Activated effector memory CD4-positive, alpha-beta T cell treated with Interleukin-2 at 50 U/mL for 16 hours (primary cell): Measurements from ENCODE around the gene MAZ.
"Not testable (repeated sequence)": the region's sequence is repeated elsewhere in the genome, so short reads cannot be mapped to it uniquely, and the experiment has no call there.

Experiments
- DNase-seq: peaks from one replicate; pipeline ENCODE4 v3.0.0-alpha.2; 2020

The MAZ gene

DNA sequence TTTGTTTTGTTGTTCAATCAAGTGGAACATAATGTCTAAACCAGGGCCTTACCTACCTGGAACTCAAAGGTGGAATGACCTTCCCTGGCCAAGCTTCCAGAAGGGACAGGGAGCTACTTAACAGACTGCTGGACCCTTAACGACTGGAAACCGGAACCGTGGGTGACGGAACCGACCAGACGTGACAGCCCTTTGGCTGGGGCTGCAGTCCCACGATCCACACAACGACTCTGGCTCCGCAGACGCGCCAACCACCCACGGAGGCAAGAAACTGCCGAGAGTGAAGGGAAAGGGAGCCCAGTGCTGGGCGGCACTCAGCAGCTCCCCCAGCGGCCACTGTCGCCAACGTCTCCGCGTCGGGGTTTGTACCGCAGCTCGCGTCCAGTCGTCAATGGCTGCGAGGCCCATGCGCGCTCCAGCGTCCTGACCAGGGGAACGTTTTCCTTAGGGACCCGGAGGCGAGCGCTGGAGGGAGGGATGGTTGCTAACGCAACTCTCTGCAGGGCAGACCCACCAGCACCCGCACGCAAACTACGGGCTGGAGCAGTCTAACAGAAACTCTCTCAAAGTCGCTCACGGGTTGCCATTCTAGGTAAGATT, 21.3 kb upstream of the MAZ start:
- DNase-seq = peak; percentile 72

DNA sequence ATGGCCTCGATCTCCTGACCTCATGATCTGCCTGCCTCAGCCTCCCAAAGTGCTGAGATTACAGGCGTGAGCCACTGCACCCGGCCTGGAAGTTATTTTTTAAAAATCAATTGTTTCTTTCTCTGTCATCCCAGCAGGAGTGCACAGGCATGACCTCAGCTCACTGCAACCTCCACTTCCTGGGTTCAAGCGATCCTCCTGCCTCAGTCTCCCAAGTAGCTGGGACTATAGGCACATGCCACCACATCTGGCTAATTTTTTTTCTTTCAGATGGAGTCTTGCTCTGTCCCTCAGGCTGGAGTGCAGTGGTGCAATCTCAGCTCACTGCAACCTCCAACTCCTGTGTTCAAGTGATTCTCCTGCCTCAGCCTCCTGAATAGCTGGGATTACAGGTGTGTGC, 19.2 kb upstream of the MAZ start:
- DNase-seq = not testable (repeated sequence)

DNA sequence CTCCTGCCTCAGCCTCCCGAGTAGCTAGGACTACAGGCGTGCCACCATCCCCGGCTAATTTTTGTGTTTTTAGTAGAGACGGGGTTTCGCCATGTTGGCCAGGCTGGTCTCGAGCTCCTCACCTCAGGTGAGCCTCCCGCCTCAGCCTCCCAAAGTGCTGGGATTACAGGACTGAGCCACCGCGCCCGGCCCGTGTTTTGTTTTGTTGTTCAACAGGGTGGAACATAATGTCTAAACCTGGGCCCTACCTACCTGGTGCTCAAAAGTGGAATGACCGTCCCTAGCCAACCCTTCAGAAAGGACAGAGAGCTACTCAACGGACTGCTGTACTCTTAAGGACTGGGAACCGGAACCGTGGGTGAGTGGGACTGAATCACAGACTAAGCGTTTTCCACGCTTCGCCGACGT, 16.6 kb upstream of the MAZ start:
- no peak for DNase-seq

DNA sequence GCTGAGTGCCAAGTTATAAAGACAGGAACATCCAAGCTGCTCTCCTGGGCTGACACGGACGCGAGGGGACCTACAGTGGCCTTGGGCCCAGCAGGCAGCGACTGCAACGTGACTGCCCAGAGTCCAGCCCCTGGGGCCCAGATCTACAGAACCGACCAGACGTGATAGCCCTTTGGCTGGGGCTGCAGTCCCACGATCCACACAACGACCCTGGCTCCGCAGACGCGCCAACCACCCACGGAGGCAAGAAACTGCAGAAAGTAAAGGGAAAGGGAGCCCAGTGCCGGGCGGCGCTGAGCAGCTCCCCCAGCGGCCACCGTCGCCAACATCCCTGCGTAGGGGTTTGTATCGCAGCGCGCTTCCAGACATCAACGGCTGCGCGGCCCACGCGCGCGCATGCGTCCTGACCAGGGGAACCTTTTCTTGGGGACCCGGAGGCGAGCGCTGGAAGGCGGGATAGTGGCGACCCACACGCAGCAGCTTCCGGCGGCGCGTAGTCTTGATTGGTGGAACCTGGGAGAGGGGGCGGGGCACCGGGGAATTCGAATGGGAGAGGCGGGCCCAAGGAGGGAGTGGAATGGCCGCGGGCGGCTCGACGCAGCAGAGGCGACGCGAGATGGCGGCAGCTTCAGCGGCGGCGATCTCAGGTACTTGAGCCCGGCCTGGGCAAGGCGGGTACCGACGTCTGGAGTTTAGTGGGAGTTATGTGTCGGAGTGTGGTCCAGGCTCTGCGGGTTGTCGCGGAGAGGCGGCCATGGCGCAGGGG, 16.0 kb upstream of the MAZ start, which contains the start of gene KIF22:
KIF22 (plus strand) TSS at position 569 of the 766 bp plus-strand sequence; CDS start at position 578, 9 bp downstream.
- peak; percentile 99 for DNase-seq

DNA sequence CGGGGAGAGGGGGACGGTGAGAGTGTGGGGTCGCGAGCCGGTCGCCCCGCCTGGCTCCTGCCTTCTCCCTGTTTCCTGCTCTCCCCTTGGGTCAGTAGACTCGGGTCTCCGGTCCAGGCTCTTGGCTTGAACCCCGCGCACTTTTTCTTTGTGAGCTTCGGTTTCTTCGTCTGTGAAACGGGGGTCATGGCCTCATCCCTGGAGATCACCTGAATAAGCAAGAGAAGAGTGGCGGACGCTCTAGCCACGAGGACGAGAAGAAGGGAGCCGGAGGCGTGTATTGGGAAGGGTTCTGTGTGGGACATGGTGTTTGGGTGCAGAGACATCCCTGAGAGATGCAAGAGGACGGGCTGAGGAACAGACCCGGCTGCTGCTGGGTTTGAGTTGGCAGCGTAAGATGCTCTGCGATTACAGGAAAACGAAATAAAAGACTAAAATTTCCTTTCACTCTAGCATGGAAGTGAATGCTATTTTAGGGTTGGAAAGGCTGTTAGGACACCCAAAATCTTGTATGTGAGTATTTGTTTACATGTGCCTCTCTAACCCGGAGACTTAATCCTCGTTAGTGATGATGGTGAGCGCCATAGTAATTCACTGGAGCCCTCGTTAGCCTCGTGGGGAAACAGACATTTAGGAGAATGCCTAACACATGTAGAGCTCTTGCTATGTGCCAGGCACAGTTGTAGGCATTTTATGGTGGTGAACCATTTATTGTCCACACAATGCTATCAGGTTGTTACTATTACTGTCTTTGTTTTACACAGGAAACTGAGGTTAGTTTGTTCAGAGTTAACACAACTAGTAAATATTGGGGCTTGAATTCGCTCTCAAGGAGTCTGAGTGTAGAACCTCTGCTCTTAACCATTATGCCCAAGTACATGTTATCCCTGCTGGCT, 15.1 kb upstream of the MAZ start:
- DNase-seq = no peak

DNA sequence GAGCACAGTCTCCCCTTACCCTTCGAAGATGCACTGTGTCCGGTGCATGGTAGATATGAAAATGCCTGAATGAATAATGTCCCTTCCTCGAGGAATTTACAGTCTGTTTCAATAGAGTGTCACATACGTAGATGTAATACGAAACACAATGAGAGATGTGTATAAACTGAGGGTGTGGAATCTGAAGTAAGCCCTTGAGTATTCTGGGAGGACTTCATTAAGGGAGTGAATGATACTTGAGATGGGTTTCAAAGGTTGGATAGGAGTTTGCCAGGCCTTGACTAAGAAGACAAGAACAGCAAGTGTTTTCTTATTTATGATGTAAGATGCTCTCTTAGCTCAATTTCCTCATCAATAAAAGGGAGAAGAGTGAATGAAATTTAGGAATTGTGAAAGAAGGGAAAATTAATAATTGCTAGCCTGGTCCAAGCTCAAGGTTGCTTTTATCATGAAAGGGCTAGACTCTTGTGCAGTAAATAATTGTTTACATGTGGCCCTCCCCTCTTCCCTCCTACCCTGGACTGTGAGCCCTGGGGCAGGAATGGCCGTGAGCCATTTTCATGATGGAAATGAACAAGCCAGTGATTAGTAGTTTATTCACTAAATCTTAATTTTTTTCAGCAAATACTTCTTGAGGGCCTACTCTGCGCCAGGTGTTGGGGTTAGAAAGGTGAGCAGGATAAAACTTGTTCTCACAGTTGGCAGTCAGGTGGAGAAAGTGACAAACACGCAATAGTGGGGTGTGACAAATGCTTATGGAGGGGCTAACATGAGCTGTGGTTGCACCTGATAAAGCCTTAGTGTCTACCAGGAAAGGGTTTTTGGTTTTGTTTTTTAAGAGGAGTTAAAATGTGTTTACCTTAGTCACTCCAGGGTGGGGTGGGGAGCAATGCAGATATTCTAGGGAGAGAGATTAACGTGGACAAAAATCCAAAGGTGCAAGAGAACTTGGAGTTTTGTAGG, 14.2 kb upstream of the MAZ start:
- no peak for DNase-seq

DNA sequence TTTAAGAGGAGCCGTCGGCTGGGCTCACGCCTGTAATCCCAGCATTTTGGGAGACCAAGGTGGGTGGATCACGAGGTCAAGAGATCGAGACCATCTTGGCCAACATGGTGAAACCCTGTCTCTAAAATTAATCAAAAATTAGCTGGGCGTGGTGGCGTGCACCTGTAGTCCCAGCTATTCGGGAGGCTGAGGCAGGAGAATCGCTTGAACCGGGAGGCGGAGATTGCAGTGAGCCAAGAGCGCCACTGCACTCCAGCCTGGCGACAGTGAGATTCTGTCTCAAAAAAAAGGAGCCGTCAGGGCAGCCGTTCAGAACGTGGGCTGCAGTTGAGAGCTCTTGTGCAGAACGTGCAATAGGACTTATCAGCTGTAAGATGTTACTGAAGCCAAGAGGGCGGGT, 13.2 kb upstream of the MAZ start:
- not testable (repeated sequence) for DNase-seq

DNA sequence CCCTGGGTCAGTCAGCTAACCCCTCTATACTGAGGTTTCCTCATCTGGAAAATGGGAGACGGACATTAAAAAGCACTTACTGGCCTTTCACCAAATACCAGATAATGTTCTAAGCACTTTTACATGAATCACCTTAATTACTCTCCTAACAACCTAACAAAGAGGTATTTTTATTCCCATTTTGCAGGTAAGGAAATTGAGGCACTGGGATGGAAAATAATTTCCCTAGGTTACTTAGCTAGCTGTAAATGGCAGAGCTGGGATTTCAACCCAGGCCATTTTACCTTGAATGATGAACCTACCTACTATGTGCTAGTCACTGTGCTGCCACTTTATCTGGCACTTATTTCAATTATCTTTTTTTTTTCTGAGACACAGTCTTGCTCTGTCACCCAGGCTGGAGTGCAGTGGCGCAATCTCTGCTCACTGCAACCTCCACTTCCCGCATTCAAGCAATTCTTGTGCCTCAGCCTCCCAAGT, 12.1 kb upstream of the MAZ start:
- DNase-seq = no peak

DNA sequence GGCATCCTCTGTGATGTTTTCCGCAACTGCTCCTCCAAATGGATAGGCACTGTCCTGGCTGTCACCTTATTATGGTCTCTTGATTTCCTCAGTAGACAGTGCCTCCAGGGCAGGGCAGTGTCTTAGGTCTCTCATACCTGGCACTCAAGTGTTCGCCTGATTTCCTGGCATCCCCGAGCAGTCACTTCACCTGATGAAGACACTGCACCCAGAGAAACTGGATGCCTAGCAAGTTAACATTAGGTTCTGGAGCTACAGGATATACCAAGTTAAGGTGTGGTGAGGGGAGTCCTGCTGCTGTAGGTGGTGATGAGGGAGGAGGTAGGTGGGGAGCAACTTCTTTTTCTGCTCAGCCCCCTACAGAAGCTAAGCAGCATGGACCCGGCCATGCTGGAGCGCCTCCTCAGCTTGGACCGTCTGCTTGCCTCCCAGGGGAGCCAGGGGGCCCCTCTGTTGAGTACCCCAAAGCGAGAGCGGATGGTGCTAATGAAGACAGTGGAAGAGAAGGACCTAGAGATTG, 3.9 kb upstream of the MAZ start:
- DNase-seq = no peak

DNA sequence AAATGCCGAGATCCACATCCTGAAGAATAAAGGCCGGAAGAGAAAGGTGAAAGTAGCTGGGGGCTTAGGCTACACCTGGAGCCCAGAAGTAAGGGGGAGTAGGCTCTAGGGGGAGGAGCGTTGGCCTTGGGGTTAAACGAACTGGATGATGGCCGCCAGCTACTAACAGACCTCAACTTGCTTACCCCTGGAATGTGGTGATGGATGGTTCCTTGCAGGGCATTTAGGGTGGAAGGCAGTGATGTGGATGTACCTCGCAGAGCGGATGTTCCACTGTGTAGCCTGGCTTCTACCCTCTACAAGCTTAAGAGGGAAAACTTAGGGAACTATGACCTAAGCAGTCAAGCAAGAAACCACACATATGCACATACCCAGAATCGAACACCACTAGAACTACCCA, 2.3 kb upstream of the MAZ start:
- no peak for DNase-seq

DNA sequence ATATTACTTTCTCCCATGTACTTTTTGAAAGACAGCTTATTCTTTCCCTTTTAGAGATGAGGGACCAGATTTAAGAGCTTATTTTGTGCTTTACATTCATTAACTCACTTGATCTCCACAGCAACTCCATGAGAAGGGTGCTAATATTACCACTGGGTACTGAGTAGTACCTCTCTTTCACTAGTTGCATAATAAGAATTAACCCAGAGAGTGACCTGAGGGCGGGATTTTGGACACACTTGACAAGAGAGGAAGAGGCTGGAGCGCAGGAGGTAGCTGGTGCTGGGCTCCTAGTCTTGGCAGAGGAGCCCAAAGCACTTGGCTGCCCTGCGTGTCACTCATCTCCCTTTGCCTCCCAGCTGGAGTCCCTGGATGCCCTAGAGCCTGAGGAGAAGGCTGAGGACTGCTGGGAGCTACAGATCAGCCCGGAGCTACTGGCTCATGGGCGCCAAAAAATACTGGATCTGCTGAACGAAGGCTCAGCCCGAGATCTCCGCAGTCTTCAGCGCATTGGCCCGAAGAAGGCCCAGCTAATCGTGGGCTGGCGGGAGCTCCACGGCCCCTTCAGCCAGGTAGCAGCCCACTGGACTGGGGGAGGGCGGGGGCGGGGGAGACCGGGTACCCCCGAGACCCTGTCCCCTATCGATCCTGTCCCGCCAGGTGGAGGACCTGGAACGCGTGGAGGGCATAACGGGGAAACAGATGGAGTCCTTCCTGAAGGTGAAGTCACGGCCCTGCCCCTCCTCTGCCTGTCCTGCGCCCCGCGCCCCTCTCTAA, 1.7 kb upstream of the MAZ start:
- DNase-seq = no peak

DNA sequence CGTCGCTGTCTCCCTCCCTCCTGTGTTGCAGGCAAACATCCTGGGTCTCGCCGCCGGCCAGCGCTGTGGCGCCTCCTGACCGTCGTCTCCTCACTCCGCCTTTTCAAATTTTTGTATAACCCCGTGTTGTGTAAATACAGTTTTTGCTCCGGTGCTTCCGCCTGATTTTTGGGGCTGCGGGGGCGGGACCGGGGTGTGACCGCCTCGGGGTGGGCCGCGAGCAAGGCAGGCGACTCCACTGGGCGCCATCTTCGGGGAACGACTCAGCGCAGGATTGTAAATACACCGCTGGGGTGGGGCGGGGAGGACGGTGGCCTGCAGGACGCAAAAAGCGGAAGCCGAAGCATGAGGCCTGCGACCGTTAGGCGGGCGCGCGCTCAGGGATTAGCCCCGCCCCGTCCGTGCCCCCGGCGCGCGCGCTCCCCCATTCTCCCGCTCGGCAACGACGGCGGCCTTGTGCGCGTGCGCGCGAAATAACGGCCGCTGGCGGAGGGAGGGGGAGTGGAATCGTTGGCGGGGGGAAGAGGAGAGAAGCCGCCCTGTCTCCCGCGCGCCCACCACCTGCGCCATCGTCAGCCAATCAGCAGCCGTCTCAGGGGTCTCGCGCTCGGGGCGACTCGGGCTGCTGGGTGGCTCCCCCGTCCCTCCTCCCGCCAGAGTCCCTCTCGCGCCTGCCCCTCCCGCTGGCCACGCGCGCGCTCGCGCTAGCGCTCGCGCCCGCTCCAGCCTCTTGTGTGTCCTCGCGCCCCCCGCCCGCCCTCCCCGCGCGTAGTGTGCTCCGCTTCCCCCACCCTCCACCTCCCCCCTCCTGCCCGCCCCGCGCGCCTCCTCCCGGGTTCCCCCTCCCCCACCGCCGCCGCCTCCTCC, 864 bp upstream of the MAZ start:
- peak; percentile 98 for DNase-seq

DNA sequence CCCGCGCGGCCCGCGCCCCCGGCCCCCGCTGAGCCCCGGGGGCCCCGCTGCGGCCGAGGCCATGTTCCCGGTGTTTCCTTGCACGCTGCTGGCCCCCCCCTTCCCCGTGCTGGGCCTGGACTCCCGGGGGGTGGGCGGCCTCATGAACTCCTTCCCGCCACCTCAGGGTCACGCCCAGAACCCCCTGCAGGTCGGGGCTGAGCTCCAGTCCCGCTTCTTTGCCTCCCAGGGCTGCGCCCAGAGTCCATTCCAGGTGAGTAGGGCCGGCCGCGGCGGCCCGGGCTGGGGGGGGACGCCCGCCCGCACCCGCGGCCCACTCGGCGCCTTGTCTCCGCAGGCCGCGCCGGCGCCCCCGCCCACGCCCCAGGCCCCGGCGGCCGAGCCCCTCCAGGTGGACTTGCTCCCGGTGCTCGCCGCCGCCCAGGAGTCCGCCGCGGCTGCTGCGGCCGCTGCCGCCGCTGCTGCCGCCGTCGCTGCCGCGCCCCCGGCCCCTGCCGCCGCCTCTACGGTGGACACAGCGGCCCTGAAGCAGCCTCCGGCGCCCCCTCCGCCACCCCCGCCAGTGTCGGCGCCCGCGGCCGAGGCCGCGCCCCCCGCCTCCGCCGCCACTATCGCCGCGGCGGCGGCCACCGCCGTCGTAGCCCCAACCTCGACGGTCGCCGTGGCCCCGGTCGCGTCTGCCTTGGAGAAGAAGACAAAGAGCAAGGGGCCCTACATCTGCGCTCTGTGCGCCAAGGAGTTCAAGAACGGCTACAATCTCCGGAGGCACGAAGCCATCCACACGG, 504 bp downstream of the MAZ start:
- peak; percentile 40 for DNase-seq

DNA sequence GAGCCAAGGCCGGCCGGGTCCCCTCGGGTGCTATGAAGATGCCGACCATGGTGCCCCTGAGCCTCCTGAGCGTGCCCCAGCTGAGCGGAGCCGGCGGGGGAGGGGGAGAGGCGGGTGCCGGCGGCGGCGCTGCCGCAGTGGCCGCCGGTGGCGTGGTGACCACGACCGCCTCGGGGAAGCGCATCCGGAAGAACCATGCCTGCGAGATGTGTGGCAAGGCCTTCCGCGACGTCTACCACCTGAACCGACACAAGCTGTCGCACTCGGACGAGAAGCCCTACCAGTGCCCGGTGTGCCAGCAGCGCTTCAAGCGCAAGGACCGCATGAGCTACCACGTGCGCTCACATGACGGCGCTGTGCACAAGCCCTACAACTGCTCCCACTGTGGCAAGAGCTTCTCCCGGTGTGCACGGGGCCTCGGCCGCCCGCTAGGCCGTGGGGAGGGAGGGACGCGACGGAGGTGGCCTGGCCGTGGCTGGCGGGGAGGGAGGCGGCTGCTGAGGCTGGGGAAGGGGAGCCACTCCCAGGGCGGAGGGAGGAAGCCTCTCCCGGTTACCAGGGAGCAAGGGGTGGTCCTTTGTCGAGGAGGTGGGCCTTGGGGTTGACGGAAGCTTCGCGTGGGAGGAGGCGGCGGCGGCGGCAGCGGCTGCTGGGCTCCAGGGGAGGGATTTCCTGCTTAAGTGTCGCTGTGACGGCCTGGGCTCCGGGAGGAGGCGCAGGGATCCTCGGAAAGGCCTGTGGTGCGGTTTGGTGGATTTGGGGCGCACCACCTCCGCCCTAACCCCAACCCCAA, 1.3 kb downstream of the MAZ start:
- DNase-seq = peak; percentile 80

DNA sequence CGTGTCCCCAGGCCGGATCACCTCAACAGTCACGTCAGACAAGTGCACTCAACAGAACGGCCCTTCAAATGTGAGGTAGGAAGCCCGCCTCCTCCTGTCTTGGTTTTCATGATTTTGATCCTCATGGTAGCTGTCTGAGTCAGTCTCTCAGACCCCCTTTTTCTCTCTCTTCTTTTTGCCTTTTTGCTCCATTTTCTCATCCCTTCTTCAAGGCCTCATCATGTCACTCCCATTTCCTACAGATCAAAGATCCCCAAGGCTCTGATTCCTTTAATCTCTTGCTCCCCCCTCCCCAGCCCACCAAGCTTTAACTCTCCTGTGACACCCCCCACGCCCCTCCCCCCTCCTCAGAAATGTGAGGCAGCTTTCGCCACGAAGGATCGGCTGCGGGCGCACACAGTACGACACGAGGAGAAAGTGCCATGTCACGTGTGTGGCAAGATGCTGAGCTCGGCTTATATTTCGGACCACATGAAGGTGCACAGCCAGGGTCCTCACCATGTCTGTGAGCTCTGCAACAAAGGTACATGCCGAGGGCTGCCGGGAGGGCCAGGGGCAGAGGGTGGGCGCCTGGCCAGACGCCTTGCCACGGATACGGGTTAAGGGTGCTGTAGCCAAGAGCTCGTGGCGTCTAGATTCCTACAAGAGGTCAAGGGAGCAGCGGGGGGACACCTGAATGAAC, 2.0 kb downstream of the MAZ start:
- DNase-seq = no peak

DNA sequence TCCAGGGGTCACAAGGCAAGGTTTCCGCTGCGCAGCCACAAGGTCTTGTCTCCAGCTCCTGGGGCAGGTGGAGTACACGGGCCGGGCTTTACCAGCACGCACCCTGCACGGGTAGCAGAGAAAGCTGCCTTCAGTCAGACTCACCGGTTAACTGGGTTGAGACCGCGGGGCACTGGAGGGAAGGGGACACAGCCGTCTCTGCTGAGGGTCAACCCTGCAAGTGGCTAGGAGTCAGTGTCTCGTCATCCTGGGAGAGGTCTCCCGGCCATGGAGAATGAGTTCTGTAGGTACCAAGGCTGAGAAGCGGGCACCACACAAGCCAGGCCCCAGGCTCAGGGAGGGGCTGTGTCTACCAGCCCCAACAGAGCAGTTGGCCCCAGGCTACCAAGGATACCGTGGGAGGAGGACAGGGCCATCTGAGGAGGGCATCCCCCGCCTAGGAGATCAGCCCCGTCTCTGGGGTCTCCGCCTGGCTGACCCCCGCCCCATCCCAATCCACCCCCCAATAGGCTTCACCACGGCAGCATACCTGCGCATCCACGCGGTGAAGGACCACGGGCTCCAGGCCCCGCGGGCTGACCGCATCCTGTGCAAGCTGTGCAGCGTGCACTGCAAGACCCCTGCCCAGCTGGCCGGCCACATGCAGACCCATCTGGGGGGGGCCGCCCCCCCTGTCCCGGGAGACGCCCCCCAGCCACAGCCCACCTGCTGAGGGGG, 2.9 kb downstream of the MAZ start:
- no peak for DNase-seq
